HEK293 (cell line): ENCODE data around the gene CDC5L.

Source experiments
- CTCF ChIA-PET: fragments of 350-600 bp; formaldehyde crosslinking; extraction: SDS; loops from one replicate; lab custom pipeline; 2021; ENCODE audit warnings: antibody characterized with exemption; lab: Yijun Ruan, JAX
- POLR2A ChIA-PET: fragments of 300-600 bp; formaldehyde crosslinking; extraction: SDS; loops from one replicate; lab custom pipeline; 2020; ENCODE audit warnings: antibody characterized with exemption, inconsistent platforms; lab: Yijun Ruan, JAX
- H3K27ac ChIP-seq: fragments of 200-500 bp; sonication (Bioruptor generic); 2 replicates; pipeline ENCODE4 v1.5.1; 2014; ENCODE audit warnings: low read depth, low read length, control low read depth, inconsistent platforms; ENCODE audit errors: extremely low read depth
- H3K36me3 ChIP-seq, 2 experiments: fragments of 200-500 bp in 1 of 2; sonication (Bioruptor generic) in 1 of 2; 1 replicate in 1 of 2; 2 replicates in 1 of 2; pipeline ENCODE4 v1.5.1; 2014 to 2017; ENCODE audit warnings: inconsistent platforms in 2 of 2, low read length in 2 of 2; ENCODE audit not compliant: control insufficient read depth in 2 of 2, insufficient read depth in 1 of 2
- H3K4me1 ChIP-seq: fragments of 200-500 bp; sonication (Bioruptor generic); 2 replicates; pipeline ENCODE4 v1.5.1; 2014; ENCODE audit warnings: mild to moderate bottlenecking, low read length, inconsistent platforms; ENCODE audit not compliant: control insufficient read depth, insufficient read depth
- H3K4me3 ChIP-seq: 2 replicates; pipeline ENCODE4 v1.5.1; 2011; ENCODE audit warnings: low read depth, mild to moderate bottlenecking, control low read depth, low read length, moderate library complexity
- H3K9me3 ChIP-seq: fragments of 200-500 bp; sonication (Bioruptor generic); 2 replicates; pipeline ENCODE4 v1.5.1; 2014; ENCODE audit warnings: low read depth, low read length, inconsistent platforms; ENCODE audit not compliant: control insufficient read depth, insufficient read depth
- PATZ1 ChIP-seq: fragments of 450-650 bp; formaldehyde crosslinking; IDR thresholded peaks from 2 replicates; pipeline ENCODE4 v1.5.1; 2016; ENCODE audit warnings: missing biosample characterization, missing genetic modification characterization
- PRDM10 ChIP-seq: fragments of 450-650 bp; formaldehyde crosslinking; IDR thresholded peaks from 2 replicates; pipeline ENCODE4 v1.5.1; 2016; ENCODE audit warnings: missing biosample characterization, missing genetic modification characterization
- RBAK ChIP-seq: fragments of 450-650 bp; formaldehyde crosslinking; IDR thresholded peaks from 2 replicates; pipeline ENCODE4 v1.5.1; 2016; ENCODE audit warnings: missing biosample characterization, missing genetic modification characterization
- SALL2 ChIP-seq: fragments of 450-650 bp; formaldehyde crosslinking; IDR thresholded peaks from 2 replicates; pipeline ENCODE4 v1.5.0; 2017; ENCODE audit warnings: missing biosample characterization, mild to moderate bottlenecking, missing genetic modification characterization, borderline replicate concordance
- SCRT1 ChIP-seq: fragments of 450-650 bp; formaldehyde crosslinking; IDR thresholded peaks from 2 replicates; pipeline ENCODE4 v1.5.1; 2016; ENCODE audit warnings: missing biosample characterization, missing genetic modification characterization, borderline replicate concordance
- SCRT2 ChIP-seq: fragments of 450-650 bp; formaldehyde crosslinking; IDR thresholded peaks from 2 replicates; pipeline ENCODE4 v1.5.1; 2016; ENCODE audit warnings: missing biosample characterization, missing genetic modification characterization
- YY1 ChIP-seq: fragments of 450-650 bp; formaldehyde crosslinking; IDR thresholded peaks from 2 replicates; pipeline ENCODE4 v1.5.1; 2018; ENCODE audit warnings: missing biosample characterization, missing genetic modification characterization
- ZBTB26 ChIP-seq: fragments of 450-650 bp; formaldehyde crosslinking; optimal IDR thresholded peaks from 2 replicates; pipeline ENCODE3; 2016; ENCODE audit warnings: missing biosample characterization, mild to moderate bottlenecking, missing genetic modification characterization
- ZBTB7A ChIP-seq: fragments of 450-650 bp; formaldehyde crosslinking; IDR thresholded peaks from 2 replicates; pipeline ENCODE4 v1.5.1; 2016; ENCODE audit warnings: low read depth, missing biosample characterization, missing genetic modification characterization
- ZBTB8A ChIP-seq: fragments of 450-650 bp; formaldehyde crosslinking; IDR thresholded peaks from 2 replicates; pipeline ENCODE4 v1.5.1; 2016; ENCODE audit warnings: missing biosample characterization, missing genetic modification characterization
- ZNF138 ChIP-seq: fragments of 450-650 bp; formaldehyde crosslinking; IDR thresholded peaks from 2 replicates; pipeline ENCODE4 v1.5.1; 2016; ENCODE audit warnings: missing biosample characterization, missing genetic modification characterization, borderline replicate concordance
- ZNF341 ChIP-seq: fragments of 450-650 bp; formaldehyde crosslinking; IDR thresholded peaks from 2 replicates; pipeline ENCODE4; 2016; ENCODE audit warnings: low read depth, missing biosample characterization, missing genetic modification characterization
- ZNF350 ChIP-seq: fragments of 450-650 bp; formaldehyde crosslinking; IDR thresholded peaks from 2 replicates; pipeline ENCODE4 v1.5.0; 2017; ENCODE audit warnings: missing biosample characterization, mild to moderate bottlenecking, missing genetic modification characterization
- ZNF404 ChIP-seq: fragments of 450-650 bp; formaldehyde crosslinking; IDR thresholded peaks from 2 replicates; pipeline ENCODE4 v1.5.1; 2017; ENCODE audit warnings: missing biosample characterization, missing genetic modification characterization
- ZNF529 ChIP-seq: fragments of 450-650 bp; formaldehyde crosslinking; IDR thresholded peaks from 2 replicates; pipeline ENCODE4 v1.5.1; 2017; ENCODE audit warnings: missing genetic modification characterization, missing biosample characterization; ENCODE audit not compliant: insufficient replicate concordance
- ZNF558 ChIP-seq: fragments of 450-650 bp; formaldehyde crosslinking; IDR thresholded peaks from 2 replicates; pipeline ENCODE4 v1.5.1; 2016; ENCODE audit warnings: missing biosample characterization, missing genetic modification characterization
- ZNF560 ChIP-seq: fragments of 450-650 bp; formaldehyde crosslinking; IDR thresholded peaks from 2 replicates; pipeline ENCODE4 v1.5.1; 2017; ENCODE audit warnings: missing biosample characterization, missing genetic modification characterization, borderline replicate concordance
- ZNF791 ChIP-seq: fragments of 450-650 bp; formaldehyde crosslinking; IDR thresholded peaks from 2 replicates; pipeline ENCODE4 v1.5.1; 2016; ENCODE audit warnings: missing biosample characterization, missing genetic modification characterization
- ZSCAN4 ChIP-seq: fragments of 450-650 bp; formaldehyde crosslinking; IDR thresholded peaks from 2 replicates; pipeline ENCODE4 v1.5.1; 2017; ENCODE audit warnings: missing biosample characterization, missing genetic modification characterization
- ZXDB ChIP-seq: fragments of 450-650 bp; formaldehyde crosslinking; IDR thresholded peaks from 2 replicates; pipeline ENCODE4 v1.5.1; 2016; ENCODE audit warnings: missing biosample characterization, missing genetic modification characterization

The CDC5L gene

GRCh38 chr6:44464527-44465310, 77.2 kb downstream of the CDC5L start:
- POLR2A ChIA-PET: no interaction called here
- Histone ChIP-seq H3K4me1 (no peaks in the 10 kb centered on the region), H3K27ac (no peak overlapping the region), H3K4me3 (no peak overlapping the region), H3K36me3 (no peaks in the 10 kb centered on the region), H3K9me3 (no peaks in the 10 kb centered on the region)
- TF ChIP-seq ZNF529 (tag by site-specific recombination) (no peak), ZBTB26 (tag by site-specific recombination) (no peak), ZNF138 (tag by site-specific recombination) (no peak), ZXDB (no peak), ZBTB8A (no peak), ZNF560 (tag by site-specific recombination) (no peak), RBAK (tag by site-specific recombination) (no peak), SALL2 (no peak), ZNF791 (tag by site-specific recombination) (no peak), SCRT1 (tag by site-specific recombination) (no peak), SCRT2 (tag by site-specific recombination) (no peak)
- CTCF ChIA-PET: interaction anchor here (0.6 to 15.0 kb wide), 4 partner anchors 8 to 33 kb away, joined by 3 to 302 read pairs (median 31); no protein-coding TSS in a partner anchor

- Histone ChIP-seq H3K4me3 (no peak overlapping the region), H3K4me1 (no peaks in the 10 kb centered on the region), H3K36me3 (no peaks in the 10 kb centered on the region), H3K9me3 (no peaks in the 10 kb centered on the region), H3K27ac (no peak overlapping the region)
- ChIA-PET CTCF (interaction anchor here (0.6 to 15.0 kb wide), 5 partner anchors 9 to 1465 kb away, joined by 3 to 302 read pairs (median 58); no protein-coding TSS in a partner anchor), POLR2A (no interaction called here)
- TF ChIP-seq ZNF350 (tag by site-specific recombination) (no peak), ZSCAN4 (tag by site-specific recombination) (no peak), PRDM10 (tag by site-specific recombination) (no peak), ZNF341 (no peak), ZBTB7A (tag by site-specific recombination) (no peak), ZNF404 (tag by site-specific recombination) (no peak), PATZ1 (tag by site-specific recombination) (no peak), YY1 (tag by site-specific recombination) (no peak), ZNF558 (tag by site-specific recombination) (no peak)
These were observed 79.4 kb downstream of the CDC5L start for GRCh38 chr6:44466955-44467354.
